ENCODE data around the gene MZT1. TPM values are rescaled to one million over a fixed set of nuclear protein-coding genes. Genes with fewer than 3 reads are reported as not detected.

Gene MZT1
- 35.0 and 45.9 TPM in 2 replicates for total RNA-seq (2014; rRNA removed; shearing (Covaris generic))
- polyA plus RNA-seq (2016; fragmentation: Nextera tagmentation; extraction: Ambion mirVana), result 52.1 and 52.3 TPM in 2 replicates
- long read RNA-seq, transcript MZT1-201 (3 exons, 2,299 nt), result major isoform, 59 of 60 reads
- long read RNA-seq, partial matches to known transcripts, result 1 of 60 reads
- long read RNA-seq, other reads (novel, unspliced or antisense), result 0 of 60 reads

- no peak for TF ChIP-seq ZNF331 (CRISPR knock-in tag; IDR thresholded peaks at IDR 0.05; ENCODE audit: low read depth)
- peak; percentile 33; the same call in 1 of the 2 replicates for TF ChIP-seq CREB1 (CRISPR knock-in tag; IDR thresholded peaks at IDR 0.05; ENCODE audit: low read depth)
- peak; percentile 69 for TF ChIP-seq POLR2AphosphoS5 (IDR thresholded peaks at IDR 0.05; ENCODE audit: low read depth)
- peaks cover 74% of the 10 kb centered on the region for H3K79me2 ChIP-seq (replicated peaks; ENCODE audit: insufficient read depth)
Observed at GRCh38 chr13:72727417-72728289, at the start of gene MZT1, which contains the start of gene BORA. MZT1 (minus strand) TSS chr13:72727629; CDS start chr13:72727602, 27 bp downstream. BORA (plus strand) TSS chr13:72727923; CDS start chr13:72728941, 1,018 bp downstream.

GRCh38 chr13:72774019-72774418 lies 46.6 kb upstream of the MZT1 start:
- no peaks in the 10 kb centered on the region for H3K4me1 Mint-ChIP-seq
- no peak overlapping the region for H3K27ac Mint-ChIP-seq
- H3K4me3 ChIP-seq, result no peak overlapping the region
- H3K36me3 ChIP-seq (ENCODE audit: insufficient read depth), result peaks cover 57% of the 10 kb centered on the region
- H3K4me3 Mint-ChIP-seq, result no peak overlapping the region
- no peaks in the 10 kb centered on the region for H3K27me3 ChIP-seq (ENCODE audit: insufficient read depth)
- no peak overlapping the region for H3K27ac ChIP-seq (ENCODE audit: low read depth)
- no peak overlapping the region for H2AFZ ChIP-seq
- H4K20me1 ChIP-seq (replicated peaks; ENCODE audit: insufficient read depth), result no peaks in the 10 kb centered on the region
- no peak overlapping the region for H3K4me2 ChIP-seq
- H3K4me1 ChIP-seq (ENCODE audit: insufficient read depth), result no peaks in the 10 kb centered on the region
- ATAC-seq (no peak), DNase-seq (ENCODE audit: low spot score) (no peak)
- H3K9me3 Mint-ChIP-seq, result no peaks in the 10 kb centered on the region
- H3K9me2 ChIP-seq (ENCODE audit: insufficient read depth), result no peaks in the 10 kb centered on the region
- H3K36me3 Mint-ChIP-seq (ENCODE audit: low read depth), result peaks cover 76% of the 10 kb centered on the region
- H3K27me3 Mint-ChIP-seq (ENCODE audit: insufficient read depth, low read depth, poor library complexity), result peaks cover 2% of the 10 kb centered on the region
- no peaks in the 10 kb centered on the region for H3F3A ChIP-seq (replicated peaks; ENCODE audit: low read depth)
- peaks cover 10% of the 10 kb centered on the region for H3K79me2 ChIP-seq (replicated peaks; ENCODE audit: insufficient read depth)
- TF ChIP-seq JUNB (IDR thresholded peaks at IDR 0.05; ENCODE audit: unreplicated experiment) (no peak), STAT1 (IDR thresholded peaks at IDR 0.05; ENCODE audit: unreplicated experiment) (no peak), POLR2AphosphoS5 (IDR thresholded peaks at IDR 0.05; ENCODE audit: low read depth) (no peak), EZH2phosphoT487 (IDR thresholded peaks at IDR 0.05; ENCODE audit: unreplicated experiment) (no peak), CREB1 (CRISPR knock-in tag; IDR thresholded peaks at IDR 0.05; ENCODE audit: low read depth) (no peak), ZNF114 (CRISPR knock-in tag; IDR thresholded peaks at IDR 0.05) (no peak), EZH2 (IDR thresholded peaks at IDR 0.05; ENCODE audit: low read depth, unreplicated experiment) (no peak), ZNF462 (CRISPR knock-in tag; IDR thresholded peaks at IDR 0.05) (no peak)

More at GRCh38 chr13:72727417-72728289, at the start of gene MZT1, which contains the start of gene BORA:
- ATAC-seq (peak; percentile 94), DNase-seq (ENCODE audit: low spot score) (peak; percentile 96)
- peak within 1 kb of the TSS; percentile 95 for H3K4me2 ChIP-seq
- Mint-ChIP-seq H3K27me3 (ENCODE audit: insufficient read depth, low read depth, poor library complexity) (peaks cover 2% of the 10 kb centered on the region), H3K4me3 (peak within 1 kb of the TSS; percentile 95), H3K27ac (peak within 1 kb of the TSS; percentile 88), H3K9me3 (no peaks in the 10 kb centered on the region), H3K4me1 (peaks cover 22% of the 10 kb centered on the region), H3K36me3 (ENCODE audit: low read depth) (peaks cover 17% of the 10 kb centered on the region)
- H3K27me3 ChIP-seq (ENCODE audit: insufficient read depth), result no peaks in the 10 kb centered on the region
- peak within 1 kb of the TSS; percentile 93 for H2AFZ ChIP-seq
- H3K36me3 ChIP-seq (ENCODE audit: insufficient read depth), result peaks cover 4% of the 10 kb centered on the region; the same call in 1 of the 2 replicates
- H3F3A ChIP-seq (replicated peaks; ENCODE audit: low read depth), result no peaks in the 10 kb centered on the region
- H4K20me1 ChIP-seq (replicated peaks; ENCODE audit: insufficient read depth), result 0 out of 2 replicates have a peak, but pooled peaks cover 12% of the 10 kb centered on the region
- no peaks in the 10 kb centered on the region for H3K9me2 ChIP-seq (ENCODE audit: insufficient read depth)
- H3K27ac ChIP-seq (ENCODE audit: low read depth), result peak within 1 kb of the TSS; percentile 77; the same call in 1 of the 2 replicates
- peaks cover 8% of the 10 kb centered on the region for H3K4me1 ChIP-seq (ENCODE audit: insufficient read depth)
- peak within 1 kb of the TSS; percentile 82 for H3K4me3 ChIP-seq

All from GM23338 (cell line).